Activated CD4-positive, alpha-beta memory T cell treated with anti-CD3 and anti-CD28 coated beads for 36 hours (primary cell): ENCODE measurements around the gene SEPHS2. TPM values are rescaled to one million over a fixed set of nuclear protein-coding genes. Genes with fewer than 3 reads are reported as not detected.
A peak's percentile ranks its signal among the peaks of the same experiment; 100 is the strongest.

Source experiments
- CTCF ChIA-PET: fragments of 350-600 bp; sonication (Branson Sonifier 250); formaldehyde crosslinking; loops from one replicate; lab custom pipeline; 2021; ENCODE audit warnings: antibody characterized with exemption, inconsistent platforms; lab: Charles Lee
- POLR2A ChIA-PET: fragments of 350-600 bp; sonication (Branson Sonifier 250); formaldehyde crosslinking; loops from one replicate; lab custom pipeline; 2021; ENCODE audit warnings: antibody characterized with exemption; lab: Charles Lee
- DNase-seq: peaks from one replicate; pipeline ENCODE4 v3.0.0-alpha.2; 2020
- H3K27ac Mint-ChIP-seq: one replicate; pipeline ENCODE4 v1.8.0; 2021; ENCODE audit warnings: mixed read lengths
- H3K27me3 Mint-ChIP-seq: one replicate; pipeline ENCODE4 v1.8.0; 2021; ENCODE audit warnings: mixed read lengths
- H3K36me3 Mint-ChIP-seq: one replicate; pipeline ENCODE4 v1.8.0; 2021; ENCODE audit warnings: mixed read lengths
- H3K4me1 Mint-ChIP-seq: one replicate; pipeline ENCODE4 v1.8.0; 2021; ENCODE audit warnings: low read depth, mixed read lengths
- H3K4me3 Mint-ChIP-seq: one replicate; pipeline ENCODE4 v1.8.0; 2021; ENCODE audit warnings: mild to moderate bottlenecking, mixed read lengths
- H3K9me3 Mint-ChIP-seq: one replicate; pipeline ENCODE4 v1.8.0; 2021; ENCODE audit warnings: mixed read lengths
- intact Hi-C: fragments of 100-400 bp; cut with micrococcal nuclease; formaldehyde crosslinking; loops from one replicate; pipeline ENCODE4 v1.15.1; 2023
- total RNA-seq, 2 experiments: library from RNA; stranded (reverse); gene quantifications; one replicate each; pipeline ENCODE4 v1.2.3, GENCODE V29; 2021

SEPHS2 gene
- total RNA-seq: 10 to 100 TPM; 61.4 to 61.7 TPM

- Mint-ChIP-seq H3K9me3 (no peaks in the 10 kb centered on the region), H3K4me3 (peak within 1 kb of the TSS; percentile 90), H3K4me1 (peaks cover 37% of the 10 kb centered on the region), H3K27ac (peak within 1 kb of the TSS; percentile 91), H3K27me3 (no peaks in the 10 kb centered on the region), H3K36me3 (peaks cover 27% of the 10 kb centered on the region)
- POLR2A ChIA-PET: interaction anchor here (1.2 to 3.4 kb wide), 7 partner anchors 10 to 133 kb away, joined by 3 to 23 read pairs (median 6); partner anchors contain the start of genes DCTPP1 and ITGAL
- CTCF ChIA-PET: interaction anchor here (0.6 to 7.0 kb wide), 9 partner anchors 11 to 90 kb away, joined by 3 to 63 read pairs (median 3); partner anchors contain the start of genes DCTPP1, ITGAL and ZNF771
- DNase-seq: peak; percentile 98
- intact Hi-C loops: loop anchor here (1.0 to 5.0 kb wide), 5 partner anchors 11 to 89 kb away; partner anchors contain the start of genes ZNF747 and ZNF768
Measured at GRCh38 chr16:30445408-30446202, at the start of gene SEPHS2. SEPHS2 (minus strand) TSS chr16:30445874; CDS start chr16:30445727, 147 bp downstream.

- peaks cover 12% of the 10 kb centered on the region for H3K4me1 Mint-ChIP-seq
- CTCF ChIA-PET: interaction anchor here (1.0 to 2.1 kb wide), 3 partner anchors 46 to 121 kb away, joined by 3 to 8 read pairs (median 5); partner anchors contain the start of gene DCTPP1
- H3K9me3 Mint-ChIP-seq: no peaks in the 10 kb centered on the region
- DNase-seq: no peak
- H3K36me3 Mint-ChIP-seq: peaks cover 54% of the 10 kb centered on the region
- no peak overlapping the region for H3K4me3 Mint-ChIP-seq
- H3K27me3 Mint-ChIP-seq: no peaks in the 10 kb centered on the region
- POLR2A ChIA-PET: interaction anchor here (0.5 to 1.0 kb wide), 2 partner anchors 65 to 91 kb away, joined by 3 to 4 read pairs; partner anchors contain the start of gene DCTPP1
- peak overlapping the region; percentile 9 for H3K27ac Mint-ChIP-seq
- intact Hi-C loops: no loop called here
Measured at GRCh38 chr16:30494709-30495108, 49.0 kb upstream of the SEPHS2 start.

GRCh38 chr16:30493941-30494488 lies 48.3 kb upstream of the SEPHS2 start:
- CTCF ChIA-PET: interaction anchor here (1.0 kb wide), 1 partner anchor 121 kb away, joined by 3 read pairs; no protein-coding TSS in a partner anchor

GRCh38 chr16:30491744-30492308 lies 46.2 kb upstream of the SEPHS2 start:
- DNase-seq: peak; percentile 52
- CTCF ChIA-PET: interaction anchor here (0.6 to 3.4 kb wide), 5 partner anchors 11 to 62 kb away, joined by 4 to 20 read pairs (median 5); partner anchors contain the start of gene DCTPP1
- peaks cover 25% of the 10 kb centered on the region for H3K4me1 Mint-ChIP-seq
- peaks cover 63% of the 10 kb centered on the region for H3K36me3 Mint-ChIP-seq
- no peaks in the 10 kb centered on the region for H3K9me3 Mint-ChIP-seq
- H3K27ac Mint-ChIP-seq: peak overlapping the region; percentile 71
- intact Hi-C loops: no loop called here
- no peak overlapping the region for H3K4me3 Mint-ChIP-seq
- no peaks in the 10 kb centered on the region for H3K27me3 Mint-ChIP-seq
- POLR2A ChIA-PET: interaction anchor here (1.2 kb wide), 1 partner anchor 62 kb away, joined by 4 read pairs; the partner anchor contains the start of gene DCTPP1

More at GRCh38 chr16:30493941-30494488, 48.3 kb upstream of the SEPHS2 start:
- Mint-ChIP-seq H3K27me3 (no peaks in the 10 kb centered on the region), H3K4me3 (no peak overlapping the region), H3K36me3 (peaks cover 57% of the 10 kb centered on the region), H3K4me1 (peaks cover 13% of the 10 kb centered on the region), H3K27ac (peak overlapping the region; percentile 9), H3K9me3 (no peaks in the 10 kb centered on the region)
- intact Hi-C loops: no loop called here
- no peak for DNase-seq
- POLR2A ChIA-PET: no interaction called here

- CTCF ChIA-PET: interaction anchor here (0.6 to 3.4 kb wide), 6 partner anchors 11 to 61 kb away, joined by 4 to 20 read pairs (median 6); partner anchors contain the start of gene DCTPP1
- intact Hi-C loops: no loop called here
- POLR2A ChIA-PET: interaction anchor here (1.2 kb wide), 1 partner anchor 61 kb away, joined by 4 read pairs; the partner anchor contains the start of gene DCTPP1
Measured at GRCh38 chr16:30491229-30491628, 45.6 kb upstream of the SEPHS2 start.

GRCh38 chr16:30490210-30490609 lies 44.5 kb upstream of the SEPHS2 start:
- Mint-ChIP-seq H3K36me3 (peaks cover 68% of the 10 kb centered on the region), H3K27me3 (no peaks in the 10 kb centered on the region), H3K4me1 (peaks cover 32% of the 10 kb centered on the region), H3K9me3 (no peaks in the 10 kb centered on the region), H3K4me3 (no peak overlapping the region), H3K27ac (peak overlapping the region; percentile 38)
- DNase-seq: no peak
- intact Hi-C loops: no loop called here
- POLR2A ChIA-PET: interaction anchor here (0.7 to 2.8 kb wide), 3 partner anchors 9 to 17 kb away, joined by 3 to 18 read pairs (median 3); no protein-coding TSS in a partner anchor
- CTCF ChIA-PET: interaction anchor here (1.0 to 3.4 kb wide), 2 partner anchors 41 to 60 kb away, joined by 4 to 20 read pairs; partner anchors contain the start of gene DCTPP1

More at GRCh38 chr16:30491229-30491628, 45.6 kb upstream of the SEPHS2 start:
- H3K36me3 Mint-ChIP-seq: peaks cover 67% of the 10 kb centered on the region
- H3K4me1 Mint-ChIP-seq: peaks cover 28% of the 10 kb centered on the region
- no peak for DNase-seq
- H3K27ac Mint-ChIP-seq: peak overlapping the region; percentile 71
- no peaks in the 10 kb centered on the region for H3K27me3 Mint-ChIP-seq
- no peak overlapping the region for H3K4me3 Mint-ChIP-seq
- H3K9me3 Mint-ChIP-seq: no peaks in the 10 kb centered on the region

GRCh38 chr16:30488764-30489605 lies 43.3 kb upstream of the SEPHS2 start:
- Mint-ChIP-seq H3K9me3 (no peaks in the 10 kb centered on the region), H3K27me3 (no peaks in the 10 kb centered on the region), H3K27ac (peak overlapping the region; percentile 1), H3K4me3 (no peak overlapping the region), H3K4me1 (peaks cover 36% of the 10 kb centered on the region), H3K36me3 (peaks cover 66% of the 10 kb centered on the region)
- DNase-seq: no peak
- intact Hi-C loops: loop anchor here (1.0 to 5.0 kb wide), 3 partner anchors 17 to 42 kb away; partner anchors contain the start of genes ITGAL and SEPHS2
- ChIA-PET CTCF (interaction anchor here (0.6 to 3.4 kb wide), 5 partner anchors 20 to 59 kb away, joined by 3 to 20 read pairs (median 7); partner anchors contain the start of gene DCTPP1), POLR2A (interaction anchor here (0.7 to 2.8 kb wide), 6 partner anchors 15 to 107 kb away, joined by 3 to 18 read pairs (median 3); partner anchors contain the start of genes DCTPP1 and ITGAL)

GRCh38 chr16:30485818-30486436 lies 40.3 kb upstream of the SEPHS2 start:
- peaks cover 73% of the 10 kb centered on the region for H3K36me3 Mint-ChIP-seq
- H3K27ac Mint-ChIP-seq: no peak overlapping the region
- intact Hi-C loops: loop anchor here (5.0 kb wide), 2 partner anchors 36 to 39 kb away; partner anchors contain the start of gene SEPHS2
- H3K9me3 Mint-ChIP-seq: no peaks in the 10 kb centered on the region
- ChIA-PET CTCF (no interaction called here), POLR2A (interaction anchor here (1.3 kb wide), 1 partner anchor 12 kb away, joined by 3 read pairs; no protein-coding TSS in a partner anchor)
- peaks cover 44% of the 10 kb centered on the region for H3K4me1 Mint-ChIP-seq
- H3K27me3 Mint-ChIP-seq: no peaks in the 10 kb centered on the region
- H3K4me3 Mint-ChIP-seq: no peak overlapping the region
- DNase-seq: no peak

- no peak overlapping the region for H3K27ac Mint-ChIP-seq
- peaks cover 71% of the 10 kb centered on the region for H3K36me3 Mint-ChIP-seq
- no peaks in the 10 kb centered on the region for H3K27me3 Mint-ChIP-seq
- intact Hi-C loops: loop anchor here (5.0 kb wide), 2 partner anchors 37 to 38 kb away; partner anchors contain the start of gene SEPHS2
- H3K4me3 Mint-ChIP-seq: no peak overlapping the region
- peaks cover 49% of the 10 kb centered on the region for H3K4me1 Mint-ChIP-seq
- H3K9me3 Mint-ChIP-seq: no peaks in the 10 kb centered on the region
- no peak for DNase-seq
- ChIA-PET CTCF (no interaction called here), POLR2A (interaction anchor here (1.3 kb wide), 1 partner anchor 11 kb away, joined by 3 read pairs; no protein-coding TSS in a partner anchor)
Measured at GRCh38 chr16:30484887-30485286, 39.2 kb upstream of the SEPHS2 start.

GRCh38 chr16:30482366-30482765 lies 36.7 kb upstream of the SEPHS2 start:
- no peak overlapping the region for H3K4me3 Mint-ChIP-seq
- no peaks in the 10 kb centered on the region for H3K27me3 Mint-ChIP-seq
- peaks cover 71% of the 10 kb centered on the region for H3K36me3 Mint-ChIP-seq
- peaks cover 50% of the 10 kb centered on the region for H3K4me1 Mint-ChIP-seq
- POLR2A ChIA-PET: interaction anchor here (0.9 to 1.6 kb wide), 2 partner anchors 9 to 16 kb away, joined by 3 to 5 read pairs; no protein-coding TSS in a partner anchor
- CTCF ChIA-PET: interaction anchor here (1.0 to 5.0 kb wide), 6 partner anchors 26 to 133 kb away, joined by 3 to 27 read pairs (median 4); partner anchors contain the start of gene DCTPP1
- peak; percentile 16 for DNase-seq
- no peaks in the 10 kb centered on the region for H3K9me3 Mint-ChIP-seq
- peak overlapping the region; percentile 38 for H3K27ac Mint-ChIP-seq
- intact Hi-C loops: no loop called here
